Activated CD4-positive, alpha-beta T cell treated with anti-CD3 and anti-CD28 coated beads, Interleukin-2, Interleukin-6, amounts not matched to agents 100 ng/mL and 50 ng/mL, durations not matched to agents 16 hours and 8 hours (primary cell): ENCODE data around the gene ABHD17C.

Source experiments
- DNase-seq: peaks from one replicate; pipeline ENCODE4 v3.0.0-alpha.2; 2020

The ABHD17C gene

GRCh38 chr15:80790236-80790635 lies 95.1 kb downstream of the ABHD17C start:
- DNase-seq = no peak

GRCh38 chr15:80791004-80791403 lies 95.9 kb downstream of the ABHD17C start:
- no peak for DNase-seq

GRCh38 chr15:80796407-80796806 lies 101.3 kb downstream of the ABHD17C start:
- DNase-seq = no peak

GRCh38 chr15:80798911-80799310 lies 103.8 kb downstream of the ABHD17C start:
- DNase-seq = no peak

GRCh38 chr15:80800067-80800466 lies 105.0 kb downstream of the ABHD17C start:
- DNase-seq = no peak

- no peak for DNase-seq
Observed at GRCh38 chr15:80801891-80802680, 107.0 kb downstream of the ABHD17C start.

- peak; percentile 54 for DNase-seq
Observed at GRCh38 chr15:80803580-80804525, 108.7 kb downstream of the ABHD17C start.

GRCh38 chr15:80804970-80805495 lies 109.9 kb downstream of the ABHD17C start:
- peak; percentile 54 for DNase-seq
